ENCODE measurements around the gene ZNF282.
A peak's percentile ranks its signal among the peaks of the same experiment; 100 is the strongest.

ZNF282 gene

GRCh38 chr7:149239345-149240143 lies 44.2 kb downstream of the ZNF282 start, which contains the start of gene ZNF212:
Gene ZNF212, plus strand, starts transcription at chr7:149239651. Its CDS starts 128 bp downstream, at chr7:149239779.
- H4K20me1 ChIP-seq (ENCODE audit: insufficient read depth, low read length), result peaks cover 4% of the 10 kb centered on the region; the same call in 1 of the 2 replicates
- peak; percentile 96 for TF ChIP-seq CTCF (IDR thresholded peaks at IDR 0.05; ENCODE audit: borderline replicate concordance, extremely low read depth, low read length, poor library complexity, severe bottlenecking)
- TF ChIP-seq EZH2 (IDR thresholded peaks at IDR 0.05; ENCODE audit: borderline replicate concordance, low read depth, low read length, severe bottlenecking), result no peak
- peak within 1 kb of the TSS; percentile 85 to 88 for H3K4me3 ChIP-seq (ENCODE audit: low read depth in 1 of 2, low read length in 2 of 2)
- ATAC-seq (ENCODE audit: insufficient read depth, low read depth) (peak; percentile 100), DNase-seq (peak; percentile 93)
- peaks cover 8% of the 10 kb centered on the region for H3K9me3 ChIP-seq (ENCODE audit: insufficient read depth, low read length, severe bottlenecking)
- peak within 1 kb of the TSS; percentile 84 for H2AFZ ChIP-seq (ENCODE audit: low read depth, low read length)
- H3K36me3 ChIP-seq (ENCODE audit: insufficient read depth, low read length), result peaks cover 17% of the 10 kb centered on the region
- H3K4me2 ChIP-seq (ENCODE audit: insufficient read depth, low read length), result peak within 1 kb of the TSS; percentile 97
- H3K27ac ChIP-seq (ENCODE audit: low read length), result peak within 1 kb of the TSS; percentile 76
- H3K27me3 ChIP-seq (ENCODE audit: insufficient read depth, low read length, poor library complexity), result no peaks in the 10 kb centered on the region
- peaks cover 46% of the 10 kb centered on the region for H3K79me2 ChIP-seq (ENCODE audit: insufficient read depth, low read length)
- peaks cover 23% of the 10 kb centered on the region for H3K4me1 ChIP-seq (ENCODE audit: insufficient read depth, low read length)
- peak within 1 kb of the TSS; percentile 76 for H3K9ac ChIP-seq (ENCODE audit: low read depth, low read length)

- TF ChIP-seq EZH2 (IDR thresholded peaks at IDR 0.05; ENCODE audit: borderline replicate concordance, low read depth, low read length, severe bottlenecking) (no peak), CTCF (IDR thresholded peaks at IDR 0.05; ENCODE audit: borderline replicate concordance, extremely low read depth, low read length, poor library complexity, severe bottlenecking) (no peak)
- Histone ChIP-seq H3K4me1 (ENCODE audit: insufficient read depth, low read length) (peaks cover 23% of the 10 kb centered on the region), H4K20me1 (ENCODE audit: insufficient read depth, low read length) (peaks cover 8% of the 10 kb centered on the region; the same call in 1 of the 2 replicates), H2AFZ (ENCODE audit: low read depth, low read length) (no peak overlapping the region), H3K4me3 (ENCODE audit: low read depth in 1 of 2, low read length in 2 of 2) (peak overlapping the region; percentile 85 to 88), H3K9me3 (ENCODE audit: insufficient read depth, low read length, severe bottlenecking) (peaks cover 8% of the 10 kb centered on the region), H3K27ac (ENCODE audit: low read length) (peak overlapping the region; percentile 76), H3K27me3 (ENCODE audit: insufficient read depth, low read length, poor library complexity) (no peaks in the 10 kb centered on the region), H3K79me2 (ENCODE audit: insufficient read depth, low read length) (peaks cover 57% of the 10 kb centered on the region), H3K36me3 (ENCODE audit: insufficient read depth, low read length) (peaks cover 24% of the 10 kb centered on the region), H3K9ac (ENCODE audit: low read depth, low read length) (peak overlapping the region; percentile 76), H3K4me2 (ENCODE audit: insufficient read depth, low read length) (peak overlapping the region; percentile 97)
- ATAC-seq (ENCODE audit: insufficient read depth, low read depth), result no peak
- DNase-seq, result no peak
Measured at GRCh38 chr7:149240637-149241036, 45.3 kb downstream of the ZNF282 start.

- Histone ChIP-seq H3K27me3 (ENCODE audit: insufficient read depth, low read length, poor library complexity) (no peaks in the 10 kb centered on the region), H3K4me3 (ENCODE audit: low read depth in 1 of 2, low read length in 2 of 2) (peak overlapping the region in 1 of 2 experiments; percentile 7; a peak in 1 of 4 replicates), H4K20me1 (ENCODE audit: insufficient read depth, low read length) (peaks cover 10% of the 10 kb centered on the region; the same call in 1 of the 2 replicates), H3K4me2 (ENCODE audit: insufficient read depth, low read length) (peak overlapping the region; percentile 37; the same call in 1 of the 2 replicates), H3K4me1 (ENCODE audit: insufficient read depth, low read length) (peaks cover 23% of the 10 kb centered on the region), H3K27ac (ENCODE audit: low read length) (no peak overlapping the region), H3K9ac (ENCODE audit: low read depth, low read length) (no peak overlapping the region), H2AFZ (ENCODE audit: low read depth, low read length) (no peak overlapping the region), H3K36me3 (ENCODE audit: insufficient read depth, low read length) (peaks cover 30% of the 10 kb centered on the region), H3K9me3 (ENCODE audit: insufficient read depth, low read length, severe bottlenecking) (peaks cover 8% of the 10 kb centered on the region), H3K79me2 (ENCODE audit: insufficient read depth, low read length) (peaks cover 67% of the 10 kb centered on the region)
- no peak for TF ChIP-seq CTCF (IDR thresholded peaks at IDR 0.05; ENCODE audit: borderline replicate concordance, extremely low read depth, low read length, poor library complexity, severe bottlenecking)
- DNase-seq, result no peak
- no peak for ATAC-seq (ENCODE audit: insufficient read depth, low read depth)
Measured at GRCh38 chr7:149241696-149242095, 46.4 kb downstream of the ZNF282 start.

Data from DND-41 (cell line).